Skeletal muscle cell (primary cell): ENCODE data around the gene COL7A1.
A peak's percentile ranks its signal among the peaks of the same experiment; 100 is the strongest.

ENCODE experiments used
- DNase-seq: peaks from one replicate; pipeline ENCODE4 v3.0.0-alpha.2; 2010; ENCODE audit warnings: low read depth
- H3K4me3 ChIP-seq: 2 replicates; pipeline ENCODE4 v1.5.1; 2011; ENCODE audit warnings: low read depth, mild to moderate bottlenecking, control low read depth, low read length, moderate library complexity

Gene COL7A1

DNA sequence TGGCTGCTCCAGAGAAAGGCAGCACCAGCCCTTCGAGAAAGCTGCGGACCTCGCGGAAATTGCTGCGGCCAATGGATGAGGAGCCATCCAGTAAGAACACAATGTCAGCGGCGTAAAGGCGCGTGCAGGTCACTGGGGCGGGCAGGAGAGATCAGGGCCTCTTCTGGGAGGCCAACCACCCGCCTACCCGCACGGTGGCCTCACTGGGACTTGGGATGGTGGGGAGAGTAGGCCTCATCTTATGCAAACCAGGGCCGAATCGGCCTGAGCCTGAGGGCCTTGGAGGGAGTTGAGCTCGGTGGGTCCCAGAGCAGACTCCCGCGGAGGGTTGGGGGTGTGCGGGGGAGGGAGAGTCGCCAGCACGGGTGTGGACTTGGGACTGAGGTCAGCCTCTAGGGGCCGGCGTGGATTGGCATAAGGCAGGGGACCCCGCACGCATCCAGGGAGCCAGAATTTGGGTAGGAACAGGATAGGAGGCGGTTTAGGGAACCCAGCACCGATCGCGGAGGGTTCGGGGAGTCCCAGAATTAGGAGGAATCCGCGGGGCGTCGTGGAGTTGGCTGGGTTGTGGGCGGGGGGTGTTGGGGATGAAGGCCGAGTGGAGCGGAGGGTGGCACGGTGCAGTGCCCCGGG is 596 bp downstream of the COL7A1 start:
- DNase-seq = no peak
- peak overlapping the region; percentile 41 for H3K4me3 ChIP-seq

DNA sequence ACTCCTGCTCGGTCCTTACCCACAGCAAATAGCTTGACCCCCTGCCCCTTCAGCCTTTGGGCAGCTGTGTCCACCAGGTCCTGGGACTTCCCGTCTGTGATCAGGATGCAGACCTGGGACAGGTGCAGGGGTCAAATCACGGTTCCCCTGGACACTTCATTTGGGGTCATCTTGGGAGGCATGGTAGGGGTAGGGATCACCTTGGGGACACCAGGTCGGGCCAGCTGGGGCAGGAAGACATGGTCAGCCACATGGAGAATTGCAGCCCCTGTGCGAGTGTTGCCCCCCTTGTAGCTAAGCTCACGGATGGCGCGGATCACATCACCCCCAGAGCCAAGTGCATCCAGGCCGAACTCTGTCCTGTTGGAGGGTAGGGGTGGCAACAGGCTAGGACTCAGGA is 1.8 kb downstream of the COL7A1 start:
- H3K4me3 ChIP-seq = no peak overlapping the region
- DNase-seq = no peak

GRCh38 chr3:48592519-48593087 is 2.5 kb downstream of the COL7A1 start:
- H3K4me3 ChIP-seq = no peak overlapping the region
- no peak for DNase-seq

DNA sequence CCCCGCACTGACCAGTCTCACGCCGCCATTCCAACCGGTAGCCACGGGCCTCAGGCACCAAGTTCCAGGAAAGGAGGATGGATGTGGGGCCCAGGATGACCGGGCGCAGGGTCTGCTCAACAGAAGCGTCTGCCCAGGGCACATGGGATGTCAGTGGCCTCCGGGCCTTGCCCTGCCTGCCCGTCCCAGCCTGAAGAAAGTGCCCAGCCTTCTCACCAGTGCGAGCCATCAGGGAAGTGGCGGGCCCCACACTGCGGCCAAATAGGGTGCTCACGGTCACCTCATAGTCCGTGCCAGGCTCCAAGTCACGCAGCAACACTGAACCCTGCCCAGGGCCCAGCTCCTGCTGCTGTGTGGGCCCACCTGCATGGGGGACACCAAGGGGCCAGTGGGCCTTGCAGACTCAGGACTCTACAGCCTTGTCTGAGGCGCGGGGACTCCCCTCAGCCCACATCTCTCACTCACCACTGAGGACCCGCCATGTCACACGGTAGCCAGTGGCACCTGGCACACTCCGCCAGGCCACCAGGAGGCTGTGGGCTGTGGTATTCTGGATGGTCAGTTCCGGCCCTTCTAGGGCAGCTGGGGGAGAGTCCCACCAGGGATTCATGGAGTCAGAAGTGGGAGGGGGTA is 3.1 kb downstream of the COL7A1 start:
- DNase-seq = no peak
- no peak overlapping the region for H3K4me3 ChIP-seq

DNA sequence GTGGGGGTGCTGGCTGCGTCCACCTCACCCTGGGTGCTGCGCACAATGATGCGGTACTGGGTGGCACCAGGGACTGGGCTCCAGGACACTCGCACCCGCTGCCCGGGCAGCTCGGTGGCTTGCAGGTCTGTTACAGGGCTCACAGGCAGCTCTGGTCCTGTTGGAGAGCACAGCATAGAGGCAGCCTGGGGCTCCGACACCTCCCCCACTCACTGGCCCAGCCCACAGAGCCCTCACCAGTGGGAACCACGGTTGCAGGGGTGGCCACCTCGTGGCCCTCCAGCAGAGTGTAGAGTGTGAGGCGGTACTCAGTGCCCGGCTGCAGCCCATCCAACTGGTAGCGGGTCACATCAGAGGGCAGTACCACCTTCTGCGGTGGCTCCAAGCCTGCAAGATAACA is 3.7 kb downstream of the COL7A1 start:
- no peak for DNase-seq
- H3K4me3 ChIP-seq = no peak overlapping the region

DNA sequence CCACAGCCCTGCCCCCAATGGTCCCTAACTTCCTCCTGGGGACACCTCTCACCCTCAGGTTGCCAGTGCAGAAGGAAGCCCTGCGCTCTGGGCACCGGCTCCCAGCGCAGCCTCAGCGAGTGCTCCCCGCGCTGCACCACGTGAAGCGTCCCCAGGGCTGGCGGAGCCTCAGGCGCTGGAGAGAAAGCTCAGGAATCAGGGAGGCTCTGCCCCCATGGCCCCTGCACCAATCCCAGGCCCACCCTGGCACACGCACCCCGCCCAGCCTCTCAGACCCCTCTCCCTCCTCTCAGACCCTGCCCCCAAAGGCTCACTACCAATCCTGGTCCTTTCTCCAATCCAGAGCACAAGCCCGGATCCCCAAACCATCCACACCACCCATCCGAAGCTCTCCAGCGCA is 6.9 kb downstream of the COL7A1 start:
- H3K4me3 ChIP-seq = no peak overlapping the region
- DNase-seq = no peak

DNA sequence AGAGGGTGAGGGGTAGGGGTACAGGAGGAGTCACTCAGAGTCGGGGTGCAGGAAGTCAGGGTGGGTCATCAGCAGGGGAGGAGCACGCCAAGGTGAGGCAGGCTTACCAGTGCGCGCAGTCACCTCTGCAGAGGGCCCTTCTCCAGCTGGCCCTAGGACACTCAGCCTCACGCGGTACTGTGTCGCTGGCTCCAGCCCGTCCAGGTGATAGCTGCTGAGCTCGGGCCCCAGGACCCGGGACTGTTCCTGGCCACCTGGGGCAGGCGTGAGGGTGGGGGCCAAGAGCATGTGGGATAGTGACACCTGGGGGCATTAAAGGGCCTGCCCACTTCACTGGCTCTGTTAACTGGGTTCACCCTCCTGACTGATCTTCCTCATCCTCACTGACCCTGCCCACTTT is 7.4 kb downstream of the COL7A1 start:
- no peak overlapping the region for H3K4me3 ChIP-seq
- DNase-seq = no peak

- no peak for DNase-seq
- no peak overlapping the region for H3K4me3 ChIP-seq
These were observed 9.7 kb downstream of the COL7A1 start for GRCh38 chr3:48585411-48585810.

- no peak overlapping the region for H3K4me3 ChIP-seq
These were observed 10.3 kb downstream of the COL7A1 start for GRCh38 chr3:48584836-48585235.

GRCh38 chr3:48581621-48582481 is 13.3 kb downstream of the COL7A1 start:
- no peak for DNase-seq

More at GRCh38 chr3:48584836-48585235, 10.3 kb downstream of the COL7A1 start:
- DNase-seq = no peak

DNA sequence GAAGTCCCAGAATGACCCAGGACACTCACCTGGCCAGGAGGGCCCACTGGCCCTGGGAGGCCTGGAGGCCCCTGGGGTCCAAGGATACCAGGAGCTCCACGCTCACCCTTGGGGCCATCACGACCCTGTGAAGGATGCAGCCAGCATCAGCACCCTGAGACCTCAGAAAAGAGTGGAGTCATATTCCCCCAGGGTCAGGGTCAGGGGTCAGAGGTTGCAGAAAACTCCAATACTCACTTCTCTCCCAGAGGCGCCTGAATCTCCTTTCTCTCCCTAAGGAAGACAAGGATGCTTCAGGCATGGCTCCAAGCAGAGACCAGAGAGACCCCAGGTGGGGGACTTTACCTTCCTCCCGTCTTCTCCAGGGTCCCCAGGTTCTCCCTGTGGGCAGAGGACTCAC is 18.5 kb downstream of the COL7A1 start:
- no peak for DNase-seq
- H3K4me3 ChIP-seq = no peak overlapping the region

More at GRCh38 chr3:48581621-48582481, 13.3 kb downstream of the COL7A1 start:
- no peak overlapping the region for H3K4me3 ChIP-seq

- DNase-seq = no peak
These were observed 19.8 kb downstream of the COL7A1 start for GRCh38 chr3:48575366-48575765.

DNA sequence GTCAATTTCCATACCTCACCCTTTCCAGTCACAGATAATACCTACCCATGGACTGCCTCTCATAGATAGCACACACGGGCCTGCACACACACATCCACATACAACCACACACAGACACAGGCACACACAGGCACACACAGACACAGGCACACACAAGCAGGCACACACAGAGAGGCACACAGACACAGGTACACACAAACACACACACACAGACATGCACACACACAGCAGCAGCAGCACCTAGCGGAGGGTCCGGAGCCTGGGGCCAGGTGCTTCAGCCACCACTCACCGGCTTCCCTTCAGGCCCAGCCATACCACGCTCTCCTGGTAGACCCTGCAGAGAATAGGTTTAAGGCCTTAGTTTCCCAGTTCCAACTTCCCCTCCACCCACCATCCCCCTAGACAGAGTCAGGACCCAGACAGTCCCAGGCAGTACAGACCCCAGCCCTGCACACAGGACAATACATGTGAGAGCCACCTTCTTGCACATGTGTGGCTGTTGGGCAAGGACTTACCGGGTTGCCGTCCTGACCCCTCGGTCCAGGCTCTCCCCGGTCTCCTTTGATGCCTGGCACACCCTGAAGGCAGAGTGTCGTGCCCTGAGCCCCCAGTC is 21.1 kb downstream of the COL7A1 start:
- no peak overlapping the region for H3K4me3 ChIP-seq
- no peak for DNase-seq

More at GRCh38 chr3:48575366-48575765, 19.8 kb downstream of the COL7A1 start:
- no peak overlapping the region for H3K4me3 ChIP-seq

DNA sequence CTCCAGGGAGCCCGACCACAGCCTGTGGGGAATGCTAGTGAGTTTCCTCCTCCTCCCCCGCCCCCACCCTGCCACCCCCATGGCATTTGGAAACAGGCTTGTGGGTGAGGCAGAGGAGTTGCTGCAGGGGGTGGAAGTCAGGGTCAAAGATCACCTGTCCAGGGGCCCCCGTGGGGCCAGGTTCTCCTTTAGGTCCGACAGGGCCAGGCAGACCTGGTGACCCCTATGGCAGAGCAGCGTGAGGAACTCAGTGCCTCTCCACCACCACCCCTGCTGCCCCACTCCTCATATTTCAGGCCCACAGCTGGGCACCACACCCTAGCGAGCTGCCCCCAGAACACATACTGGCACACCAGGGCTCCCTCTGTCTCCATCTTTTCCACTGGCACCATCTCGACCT is 22.6 kb downstream of the COL7A1 start:
- DNase-seq = no peak
- H3K4me3 ChIP-seq = no peak overlapping the region

- H3K4me3 ChIP-seq = no peak overlapping the region
- DNase-seq = no peak
These were observed 23.2 kb downstream of the COL7A1 start for GRCh38 chr3:48571938-48572337.

DNA sequence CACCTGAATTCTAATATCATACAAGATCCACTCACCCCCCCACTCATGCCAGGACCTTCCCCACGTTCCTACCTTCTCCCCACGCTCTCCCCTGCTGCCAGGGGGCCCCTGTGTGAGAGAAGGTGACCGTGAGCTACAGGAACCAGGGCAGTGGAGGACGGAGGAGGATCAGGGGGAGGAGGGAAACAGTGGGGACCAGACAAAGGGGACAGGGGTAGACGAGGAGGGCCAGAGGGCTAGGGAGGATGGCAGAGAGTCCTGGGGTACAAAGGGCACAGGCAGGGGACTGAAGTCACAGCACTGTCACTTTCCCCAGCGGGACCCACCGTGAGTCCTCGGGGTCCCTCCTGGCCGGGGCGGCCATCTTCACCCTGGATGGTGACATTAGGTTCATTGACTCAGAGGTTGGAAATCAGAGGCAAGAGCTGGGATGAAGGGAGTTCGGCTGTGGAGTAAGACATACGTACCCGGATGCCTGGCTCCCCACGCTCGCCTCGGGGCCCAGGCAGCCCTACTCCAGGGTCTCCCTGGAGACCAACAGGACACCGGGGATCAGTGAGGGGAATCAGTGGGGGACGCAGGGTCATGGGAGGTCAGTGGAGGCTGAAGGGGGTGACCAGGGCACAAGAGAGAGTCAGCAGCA is 25.2 kb downstream of the COL7A1 start:
- no peak for DNase-seq
- no peak overlapping the region for H3K4me3 ChIP-seq

DNA sequence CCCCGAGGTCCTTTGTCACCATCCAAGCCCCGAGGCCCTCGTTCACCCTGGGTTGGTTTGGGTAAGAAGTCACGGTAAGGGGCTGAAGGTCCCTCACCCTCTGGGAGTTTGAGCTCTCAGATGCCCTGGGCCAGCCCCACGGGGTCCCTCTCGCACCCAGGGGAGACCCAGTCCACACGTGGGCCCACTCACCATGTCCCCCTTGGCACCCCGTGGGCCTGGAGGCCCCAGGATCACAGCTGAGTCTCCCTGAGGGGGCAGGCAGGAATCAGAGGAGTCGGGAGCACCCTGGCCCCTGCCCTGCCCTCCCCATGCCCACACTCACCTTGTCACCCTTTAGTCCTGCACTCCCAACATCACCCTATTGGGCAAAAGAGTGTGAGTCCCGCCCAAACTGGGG is 25.7 kb downstream of the COL7A1 start:
- no peak overlapping the region for H3K4me3 ChIP-seq
- no peak for DNase-seq

DNA sequence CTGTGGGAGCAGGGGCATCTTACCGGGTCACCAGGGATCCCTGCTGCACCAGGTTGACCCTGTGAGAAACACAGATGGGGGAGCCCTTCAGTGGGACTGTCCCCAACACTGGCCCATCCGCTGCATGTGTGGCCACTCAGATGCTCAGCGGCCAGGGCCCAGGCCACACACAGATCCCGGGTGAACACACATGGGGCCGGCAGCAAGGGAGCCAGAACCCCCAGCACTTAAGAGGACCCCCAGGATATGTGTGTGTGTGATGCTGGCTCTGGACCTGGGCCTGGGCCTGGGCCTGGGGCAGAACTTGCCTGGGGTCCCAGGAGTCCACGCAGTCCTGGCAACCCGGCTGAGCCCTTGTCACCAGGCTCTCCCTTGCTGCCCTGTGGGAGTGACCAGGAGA is 26.7 kb downstream of the COL7A1 start:
- no peak overlapping the region for H3K4me3 ChIP-seq
- no peak for DNase-seq

DNA sequence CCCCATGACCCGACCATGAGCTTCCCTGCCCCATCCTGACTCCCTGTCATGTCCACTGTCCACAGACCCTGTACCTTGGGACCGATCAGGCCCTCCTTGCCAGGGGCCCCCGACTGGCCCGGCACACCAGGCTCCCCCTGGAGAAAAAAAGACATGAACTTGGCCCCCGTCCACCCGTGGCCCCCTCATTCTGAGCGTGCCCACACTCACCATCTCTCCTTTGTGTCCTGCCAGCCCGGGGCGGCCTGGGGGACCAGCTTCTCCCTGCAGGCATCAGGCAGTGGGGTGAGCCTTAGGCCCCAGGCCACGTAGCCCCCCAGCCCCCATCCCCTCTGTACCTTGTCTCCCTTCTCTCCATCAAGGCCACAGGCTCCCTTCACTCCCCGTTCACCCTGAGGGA is 27.6 kb downstream of the COL7A1 start:
- DNase-seq = no peak
- no peak overlapping the region for H3K4me3 ChIP-seq
